NK-92 (cell line): ENCODE measurements around the gene BLCAP.
"Not testable (repeated sequence)": the region's sequence is repeated elsewhere in the genome, so short reads cannot be mapped to it uniquely, and the experiment has no call there.

Experiments
- DNase-seq: peaks from one replicate; lab custom pipeline; 2025; ENCODE audit not compliant: unreplicated experiment; lab: John Stamatoyannopoulos, UW

The BLCAP gene

GRCh38 chr20:37490663-37491350 is 36.9 kb downstream of the BLCAP start:
- no peak for DNase-seq

- DNase-seq = not testable (repeated sequence)
Measured at GRCh38 chr20:37486209-37486608, 41.5 kb downstream of the BLCAP start.

GRCh38 chr20:37484331-37484730 is 43.3 kb downstream of the BLCAP start:
- no peak for DNase-seq

GRCh38 chr20:37481610-37482009 is 46.1 kb downstream of the BLCAP start:
- no peak for DNase-seq

- no peak for DNase-seq
Measured at GRCh38 chr20:37480919-37481318, 46.8 kb downstream of the BLCAP start.

- DNase-seq = no peak
Measured at GRCh38 chr20:37479925-37480691, 47.6 kb downstream of the BLCAP start.

GRCh38 chr20:37479266-37479665 is 48.4 kb downstream of the BLCAP start:
- DNase-seq = no peak

GRCh38 chr20:37477041-37477440 is 50.6 kb downstream of the BLCAP start:
- DNase-seq = no peak

GRCh38 chr20:37475252-37475651 is 52.4 kb downstream of the BLCAP start:
- no peak for DNase-seq

GRCh38 chr20:37474386-37474785 is 53.3 kb downstream of the BLCAP start:
- DNase-seq = no peak

- DNase-seq = no peak
Measured at GRCh38 chr20:37473249-37474000, 54.3 kb downstream of the BLCAP start.

- not testable (repeated sequence) for DNase-seq
Measured at GRCh38 chr20:37472435-37472834, 55.2 kb downstream of the BLCAP start.

GRCh38 chr20:37471741-37472235 is 55.9 kb downstream of the BLCAP start:
- no peak for DNase-seq

- DNase-seq = not testable (repeated sequence)
Measured at GRCh38 chr20:37470190-37470589, 57.5 kb downstream of the BLCAP start.

GRCh38 chr20:37469531-37469930 is 58.1 kb downstream of the BLCAP start:
- no peak for DNase-seq

GRCh38 chr20:37468886-37469285 is 58.8 kb downstream of the BLCAP start:
- DNase-seq = no peak
